Measurements from ENCODE around the gene SCAMP4. TPM values are rescaled to one million over a fixed set of nuclear protein-coding genes. Genes with fewer than 3 reads are reported as not detected.

Gene SCAMP4
- total RNA-seq, 2 experiments from 2014 or later, result 21.3 to 49.9 TPM

DNA sequence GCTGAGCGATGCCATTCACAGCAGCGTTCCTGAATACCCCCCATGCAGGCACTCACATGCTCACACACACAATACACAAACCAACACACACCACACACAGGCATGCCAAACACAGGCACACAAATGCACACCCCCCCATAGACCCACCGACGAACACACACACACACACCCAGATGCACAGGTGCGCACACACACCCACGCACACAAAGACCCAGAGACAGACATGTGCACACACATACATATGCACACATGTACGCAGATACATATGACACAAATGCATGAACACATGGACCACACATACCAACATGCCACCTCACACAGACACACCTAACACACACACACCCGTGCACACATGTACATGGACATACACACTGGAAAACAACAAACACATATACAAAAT, 28.7 kb downstream of the SCAMP4 start:
- Histone ChIP-seq H3K9me3 (ENCODE audit: low read length) (peaks cover 6% of the 10 kb centered on the region), H3K4me2 (ENCODE audit: low read length) (no peak overlapping the region)

DNA sequence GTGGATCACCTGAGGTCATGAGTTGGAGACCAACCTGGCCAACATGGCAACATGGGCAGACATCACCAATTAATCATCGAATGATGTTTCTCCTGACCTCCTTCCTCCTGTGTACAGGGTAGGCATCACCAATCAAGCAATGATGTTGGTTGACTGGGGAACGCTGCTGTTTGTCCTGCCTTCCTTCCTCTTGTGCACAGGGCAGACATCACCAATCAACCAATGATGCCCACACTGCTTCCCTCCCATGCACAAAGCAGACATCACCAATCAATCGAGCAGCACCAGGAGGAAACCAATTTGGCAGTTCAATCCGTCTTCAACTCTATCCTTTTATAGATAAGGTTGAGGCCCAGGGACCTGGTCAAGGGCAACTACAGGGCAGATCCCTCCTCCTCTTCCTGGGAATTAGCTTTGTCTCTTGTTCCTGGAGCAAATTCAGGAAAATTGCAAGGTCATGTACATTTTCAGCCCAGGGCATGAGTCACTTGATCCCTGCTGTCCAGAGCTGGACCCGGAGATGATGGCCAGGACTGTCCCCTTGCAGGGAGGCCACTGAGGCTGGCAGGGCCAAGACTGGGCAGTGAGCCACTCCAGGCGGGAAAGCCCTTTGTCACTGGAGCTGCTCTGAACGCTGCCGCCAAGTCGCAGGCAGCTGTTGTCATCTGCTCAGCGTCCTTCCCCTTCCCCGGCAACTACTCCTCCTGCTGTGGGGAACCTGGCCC, 30.4 kb downstream of the SCAMP4 start:
- peak; percentile 75 for DNase-seq (ENCODE audit: low spot score)
- Histone ChIP-seq H3K4me3 (ENCODE audit: low read depth, low read length, poor library complexity, severe bottlenecking) (no peak overlapping the region), H2AFZ (ENCODE audit: low read length) (no peak overlapping the region), H3K27ac (ENCODE audit: low read depth, low read length, poor library complexity, severe bottlenecking) (no peak overlapping the region), H3K4me1 (ENCODE audit: insufficient read depth, low read length, poor library complexity, severe bottlenecking) (peaks cover 13% of the 10 kb centered on the region), H4K20me1 (ENCODE audit: insufficient read depth, low read length) (no peaks in the 10 kb centered on the region), H3K9me2 (ENCODE audit: insufficient read depth, low read length) (no peaks in the 10 kb centered on the region), H3K36me3 (ENCODE audit: insufficient read depth, low read length) (no peaks in the 10 kb centered on the region), H3K4me2 (ENCODE audit: low read length) (no peak overlapping the region), H3K79me2 (ENCODE audit: insufficient read depth, low read depth, low read length) (no peaks in the 10 kb centered on the region), H3K9me3 (ENCODE audit: low read length) (peaks cover 6% of the 10 kb centered on the region)
- TF ChIP-seq, protein P1, sequence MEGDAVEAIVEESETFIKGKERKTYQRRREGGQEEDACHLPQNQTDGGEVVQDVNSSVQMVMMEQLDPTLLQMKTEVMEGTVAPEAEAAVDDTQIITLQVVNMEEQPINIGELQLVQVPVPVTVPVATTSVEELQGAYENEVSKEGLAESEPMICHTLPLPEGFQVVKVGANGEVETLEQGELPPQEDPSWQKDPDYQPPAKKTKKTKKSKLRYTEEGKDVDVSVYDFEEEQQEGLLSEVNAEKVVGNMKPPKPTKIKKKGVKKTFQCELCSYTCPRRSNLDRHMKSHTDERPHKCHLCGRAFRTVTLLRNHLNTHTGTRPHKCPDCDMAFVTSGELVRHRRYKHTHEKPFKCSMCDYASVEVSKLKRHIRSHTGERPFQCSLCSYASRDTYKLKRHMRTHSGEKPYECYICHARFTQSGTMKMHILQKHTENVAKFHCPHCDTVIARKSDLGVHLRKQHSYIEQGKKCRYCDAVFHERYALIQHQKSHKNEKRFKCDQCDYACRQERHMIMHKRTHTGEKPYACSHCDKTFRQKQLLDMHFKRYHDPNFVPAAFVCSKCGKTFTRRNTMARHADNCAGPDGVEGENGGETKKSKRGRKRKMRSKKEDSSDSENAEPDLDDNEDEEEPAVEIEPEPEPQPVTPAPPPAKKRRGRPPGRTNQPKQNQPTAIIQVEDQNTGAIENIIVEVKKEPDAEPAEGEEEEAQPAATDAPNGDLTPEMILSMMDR (conservative IDR thresholded peaks at IDR 0.05; ENCODE audit: low read length), result no peak
- TF ChIP-seq EZH2phosphoT487 (IDR thresholded peaks at IDR 0.05; ENCODE audit: borderline replicate concordance, low read depth, low read length), result no peak
- ChIA-PET POLR2A (no interaction called here), CTCF (ENCODE audit: unreplicated experiment) (no interaction called here)
- intact Hi-C loops (cut with micrococcal nuclease; ENCODE audit: unreplicated experiment), result no loop called here
- BruUV-seq (replicated peaks), result no TSS peak

More for the DNA sequence above, 28.7 kb downstream of the SCAMP4 start:
- H3K27ac ChIP-seq (ENCODE audit: low read depth, low read length, poor library complexity, severe bottlenecking), result no peak overlapping the region
- no peak overlapping the region for H3K4me3 ChIP-seq (ENCODE audit: low read depth, low read length, poor library complexity, severe bottlenecking)
- TF ChIP-seq, protein P1 (conservative IDR thresholded peaks at IDR 0.05; ENCODE audit: low read length), result no peak
- TF ChIP-seq EZH2phosphoT487 (IDR thresholded peaks at IDR 0.05; ENCODE audit: borderline replicate concordance, low read depth, low read length), result no peak
- H3K4me1 ChIP-seq (ENCODE audit: insufficient read depth, low read length, poor library complexity, severe bottlenecking), result peaks cover 11% of the 10 kb centered on the region
- no peaks in the 10 kb centered on the region for H3K79me2 ChIP-seq (ENCODE audit: insufficient read depth, low read depth, low read length)
- H3K36me3 ChIP-seq (ENCODE audit: insufficient read depth, low read length), result no peaks in the 10 kb centered on the region
- no peaks in the 10 kb centered on the region for H4K20me1 ChIP-seq (ENCODE audit: insufficient read depth, low read length)
- no TSS peak for BruUV-seq (replicated peaks)
- no peaks in the 10 kb centered on the region for H3K9me2 ChIP-seq (ENCODE audit: insufficient read depth, low read length)
- intact Hi-C loops (cut with micrococcal nuclease; ENCODE audit: unreplicated experiment), result no loop called here
- CTCF ChIA-PET (ENCODE audit: unreplicated experiment), result no interaction called here
- POLR2A ChIA-PET, result no interaction called here
- no peak for DNase-seq (ENCODE audit: low spot score)
- H2AFZ ChIP-seq (ENCODE audit: low read length), result no peak overlapping the region

DNA sequence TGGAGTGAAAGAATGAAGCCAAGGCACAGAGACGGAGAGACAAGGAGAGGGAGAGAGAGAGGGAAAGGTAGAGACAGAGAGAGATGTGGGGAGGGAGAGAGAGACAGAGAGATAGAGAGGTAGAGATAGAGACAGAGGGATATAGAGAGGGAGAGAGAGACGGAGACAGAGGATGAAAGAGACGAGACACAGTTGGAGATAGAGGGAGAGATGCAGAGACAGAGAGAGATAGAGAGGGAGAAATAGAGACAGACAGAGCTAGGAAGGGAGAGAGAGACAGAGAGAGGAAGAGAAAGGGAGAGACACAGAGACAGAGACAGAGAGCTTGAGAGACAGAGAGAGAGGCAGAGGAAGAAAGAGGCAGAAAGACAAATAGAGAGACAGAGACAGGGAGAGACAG, 31.2 kb downstream of the SCAMP4 start:
- Histone ChIP-seq H3K4me3 (ENCODE audit: low read depth, low read length, poor library complexity, severe bottlenecking) (no peak overlapping the region), H2AFZ (ENCODE audit: low read length) (no peak overlapping the region), H3K9me3 (ENCODE audit: low read length) (peaks cover 5% of the 10 kb centered on the region), H3K4me1 (ENCODE audit: insufficient read depth, low read length, poor library complexity, severe bottlenecking) (peaks cover 13% of the 10 kb centered on the region), H3K36me3 (ENCODE audit: insufficient read depth, low read length) (no peaks in the 10 kb centered on the region), H3K4me2 (ENCODE audit: low read length) (no peak overlapping the region), H4K20me1 (ENCODE audit: insufficient read depth, low read length) (no peaks in the 10 kb centered on the region), H3K27ac (ENCODE audit: low read depth, low read length, poor library complexity, severe bottlenecking) (no peak overlapping the region), H3K79me2 (ENCODE audit: insufficient read depth, low read depth, low read length) (peaks cover 2% of the 10 kb centered on the region; the same call in 1 of the 2 replicates), H3K9me2 (ENCODE audit: insufficient read depth, low read length) (no peaks in the 10 kb centered on the region)
- intact Hi-C loops (cut with micrococcal nuclease; ENCODE audit: unreplicated experiment), result no loop called here
- DNase-seq (ENCODE audit: low spot score), result no peak
- TF ChIP-seq, protein P1 (conservative IDR thresholded peaks at IDR 0.05; ENCODE audit: low read length), result no peak
- no peak for TF ChIP-seq EZH2phosphoT487 (IDR thresholded peaks at IDR 0.05; ENCODE audit: borderline replicate concordance, low read depth, low read length)
- ChIA-PET CTCF (ENCODE audit: unreplicated experiment) (no interaction called here), POLR2A (no interaction called here)
- no TSS peak for BruUV-seq (replicated peaks)

Measured in OCI-LY7 (cell line).